Stimulated activated CD8-positive, alpha-beta memory T cell treated with anti-CD3 and anti-CD28 coated beads, Interleukin-7, amount 100 ng/mL, for 48 hours (primary cell): Measurements from ENCODE around the gene RBMS3.
"Not testable (repeated sequence)": the region's sequence is repeated elsewhere in the genome, so short reads cannot be mapped to it uniquely, and the experiment has no call there.

Source experiments
- DNase-seq, 2 donors: peaks; one replicate each; pipeline ENCODE4 v3.0.0-alpha.2; 2020; ENCODE audit warnings: low read depth in 1 of 2; ENCODE audit errors: extremely low read depth in 1 of 2

RBMS3 gene

GRCh38 chr3:29337565-29337964 lies 56.7 kb downstream of the RBMS3 start:
- DNase-seq = no peak

GRCh38 chr3:29338377-29338776 lies 57.5 kb downstream of the RBMS3 start:
- DNase-seq = no peak

GRCh38 chr3:29339016-29339833 lies 58.4 kb downstream of the RBMS3 start:
- DNase-seq = no peak

- DNase-seq = no peak
Measured at GRCh38 chr3:29344154-29344553, 63.3 kb downstream of the RBMS3 start.

- DNase-seq = no peak
Measured at GRCh38 chr3:29344935-29345334, 64.1 kb downstream of the RBMS3 start.

GRCh38 chr3:29345516-29346300 lies 64.8 kb downstream of the RBMS3 start:
- DNase-seq = no peak

- no peak for DNase-seq
Measured at GRCh38 chr3:29346828-29347227, 66.0 kb downstream of the RBMS3 start.

- no peak for DNase-seq
Measured at GRCh38 chr3:29347412-29347811, 66.5 kb downstream of the RBMS3 start.

GRCh38 chr3:29348316-29348715 lies 67.4 kb downstream of the RBMS3 start:
- DNase-seq = no peak

- no peak for DNase-seq
Measured at GRCh38 chr3:29349049-29349448, 68.2 kb downstream of the RBMS3 start.

GRCh38 chr3:29353807-29354206 lies 72.9 kb downstream of the RBMS3 start:
- DNase-seq = no peak

GRCh38 chr3:29354894-29355293 lies 74.0 kb downstream of the RBMS3 start:
- DNase-seq = no peak

GRCh38 chr3:29356062-29356461 lies 75.2 kb downstream of the RBMS3 start:
- DNase-seq = no peak

- not testable (repeated sequence) for DNase-seq
Measured at GRCh38 chr3:29360289-29360688, 79.4 kb downstream of the RBMS3 start.

- DNase-seq = no peak
Measured at GRCh38 chr3:29363110-29363509, 82.2 kb downstream of the RBMS3 start.

- DNase-seq = no peak
Measured at GRCh38 chr3:29370021-29370420, 89.2 kb downstream of the RBMS3 start.

- no peak for DNase-seq
Measured at GRCh38 chr3:29370476-29371420, 89.9 kb downstream of the RBMS3 start.

GRCh38 chr3:29373131-29373680 lies 92.3 kb downstream of the RBMS3 start:
- DNase-seq = no peak

- DNase-seq = no peak
Measured at GRCh38 chr3:29374226-29374625, 93.4 kb downstream of the RBMS3 start.

GRCh38 chr3:29379097-29379496 lies 98.2 kb downstream of the RBMS3 start:
- DNase-seq = no peak

- DNase-seq = no peak
Measured at GRCh38 chr3:29381595-29381994, 100.7 kb downstream of the RBMS3 start.
